NCI-H82 treated with DMSO at 0.1 percent for 48 hours (cell line): ENCODE data around the gene IQSEC1.

Source experiments
- DNase-seq: peaks from one replicate; lab custom pipeline; 2025; ENCODE audit not compliant: unreplicated experiment; lab: John Stamatoyannopoulos, UW

Gene IQSEC1

DNA sequence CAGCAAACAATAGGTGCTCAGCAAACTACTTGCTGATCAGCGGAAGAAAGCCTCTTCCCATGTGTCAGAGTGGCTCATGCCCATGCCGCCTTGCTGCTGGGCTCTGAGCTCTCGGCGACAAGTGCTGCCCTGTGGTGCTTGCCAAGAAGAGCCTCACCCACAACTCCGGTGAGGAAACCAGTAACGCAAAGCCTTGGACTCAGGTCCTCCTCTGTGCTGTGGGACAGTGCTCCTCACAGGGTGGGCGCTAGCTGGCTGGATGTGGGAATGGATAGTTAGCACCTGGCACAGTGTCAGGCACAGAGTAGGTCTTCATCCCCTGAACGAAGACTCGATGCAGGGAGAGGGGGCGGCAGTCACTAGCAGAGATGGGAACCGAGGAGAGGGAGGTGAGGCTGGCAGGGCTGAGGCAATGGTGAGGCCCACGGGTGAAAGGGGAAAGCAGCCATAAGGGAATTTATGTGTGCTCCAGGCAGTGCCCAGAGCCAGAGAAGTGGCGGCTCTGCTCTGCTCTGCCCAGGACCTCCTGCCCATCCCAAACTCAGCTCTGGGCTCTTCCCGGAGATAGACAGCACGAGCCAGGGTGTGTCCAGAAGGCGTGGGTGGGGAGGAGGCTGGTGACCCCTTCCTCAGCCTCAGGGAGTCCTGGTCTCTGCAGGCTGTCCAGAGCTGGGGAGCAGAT is 55.7 kb downstream of the IQSEC1 start:
- DNase-seq: no peak

DNA sequence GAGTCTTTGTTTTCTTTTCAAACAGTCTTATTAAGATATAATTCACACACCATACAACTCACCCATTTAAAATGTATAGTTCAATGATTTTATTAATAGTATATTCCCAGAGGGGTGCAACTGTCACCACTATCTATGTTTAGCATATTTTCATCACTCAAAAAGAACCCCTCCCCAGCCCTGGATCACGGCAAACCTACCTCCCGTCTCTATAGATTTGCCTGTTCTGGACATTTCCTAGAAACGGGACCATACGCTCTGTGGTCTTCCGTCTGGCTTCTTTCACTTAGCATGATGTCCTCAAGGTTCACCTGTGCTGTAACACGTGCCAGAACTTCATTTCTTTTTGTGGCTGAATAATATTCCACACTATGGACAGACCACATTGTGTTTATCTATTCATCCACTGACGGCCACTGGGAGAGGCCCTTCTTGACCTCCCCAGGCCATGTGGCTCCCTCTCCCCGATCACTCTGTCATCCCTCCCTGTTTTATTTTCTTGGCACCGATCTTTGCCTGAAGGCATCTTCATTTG is 56.4 kb downstream of the IQSEC1 start:
- no peak for DNase-seq

DNA sequence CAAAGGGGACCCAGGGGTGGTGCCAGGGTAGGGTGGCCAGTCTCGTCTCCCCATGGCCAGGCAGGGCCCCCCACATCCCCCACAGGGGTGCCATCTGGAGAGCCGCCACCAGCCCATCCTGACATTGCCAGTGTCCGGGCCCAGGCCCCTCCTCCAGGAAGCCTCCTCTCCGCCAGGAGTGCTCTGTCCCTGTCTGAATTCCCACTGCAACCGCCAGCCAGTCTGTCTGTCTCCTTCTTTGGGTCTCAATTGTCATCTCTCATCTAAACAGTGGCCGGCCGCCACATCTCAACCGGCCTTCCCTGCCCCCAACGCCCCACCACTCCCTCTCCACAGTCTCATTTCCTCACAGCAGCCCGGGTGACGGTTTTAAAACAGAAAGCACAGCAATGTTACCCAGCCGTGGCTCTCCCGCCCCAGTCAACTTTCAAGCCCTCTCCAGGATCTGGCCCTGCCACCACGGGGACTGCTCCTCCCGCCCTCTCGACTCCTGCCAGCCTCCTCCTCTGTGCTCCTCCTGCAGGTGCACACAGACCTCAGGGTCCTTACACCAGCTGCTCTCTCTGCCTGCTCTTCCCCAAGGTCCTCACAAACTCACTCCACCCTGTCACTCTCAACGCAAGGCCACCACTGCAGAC is 57.0 kb downstream of the IQSEC1 start:
- DNase-seq: no peak

DNA sequence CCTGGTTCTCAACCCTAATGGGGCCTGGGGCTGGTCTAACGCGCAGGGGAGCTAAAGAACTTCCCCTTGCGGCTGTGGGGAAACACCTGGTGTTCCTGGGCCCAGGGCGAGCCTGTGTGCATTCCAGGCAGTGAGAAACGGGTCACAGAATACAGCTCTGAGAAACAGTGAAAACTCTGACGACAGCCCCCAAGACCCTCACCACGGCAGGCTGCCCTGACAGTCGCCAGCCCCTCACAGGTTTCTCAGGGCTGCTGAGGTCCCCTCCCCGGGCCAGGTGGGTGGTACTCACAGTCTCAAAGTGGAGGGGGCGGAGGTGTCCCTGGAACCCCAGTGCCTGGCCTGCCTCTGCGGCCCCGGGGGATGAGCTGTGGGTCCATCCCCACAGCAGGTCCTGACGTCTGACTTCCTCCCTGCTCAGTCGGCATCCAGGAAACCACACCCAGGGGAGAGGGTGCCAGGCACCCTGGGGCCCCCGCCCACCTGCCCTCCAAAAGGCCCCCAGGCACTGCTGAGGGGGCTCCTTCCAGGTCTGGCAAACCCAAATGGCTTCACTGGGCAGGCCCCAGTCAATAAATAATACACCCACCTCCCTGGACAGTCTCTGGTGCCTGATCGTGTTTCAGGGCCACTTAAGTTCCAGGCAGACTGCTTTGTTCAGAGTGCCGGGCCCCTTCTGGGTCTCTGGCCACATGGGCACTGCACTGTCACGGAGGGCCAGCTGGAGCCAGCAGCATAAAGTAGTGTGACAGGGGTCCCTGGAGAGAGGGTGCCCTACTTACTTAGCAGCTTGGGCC is 57.7 kb downstream of the IQSEC1 start:
- no peak for DNase-seq

DNA sequence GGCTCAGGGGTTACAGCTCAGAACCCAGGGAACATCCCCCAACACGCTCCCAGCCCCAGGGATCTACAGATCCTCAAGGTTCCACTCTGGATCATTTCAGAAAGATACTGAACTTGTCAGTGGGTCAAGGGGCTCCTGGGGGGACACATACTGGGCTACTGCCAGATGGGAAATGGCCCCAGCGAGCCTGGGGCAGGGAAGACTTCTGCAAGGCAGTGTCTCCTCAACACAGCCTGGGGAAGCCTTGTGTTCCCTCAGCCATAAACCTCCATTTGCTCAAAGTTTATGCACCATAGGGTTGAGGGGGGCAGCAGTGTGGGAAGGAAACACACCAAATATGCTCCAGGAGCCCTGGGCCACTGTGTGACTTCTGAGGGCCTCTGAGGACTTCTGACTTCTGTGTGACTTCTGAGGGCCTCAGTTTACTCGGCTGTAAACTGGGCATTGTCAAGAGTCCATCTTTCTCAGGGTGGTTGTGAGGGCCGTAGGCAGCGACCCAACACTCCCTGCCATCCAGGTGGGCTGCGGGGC is 58.4 kb downstream of the IQSEC1 start:
- no peak for DNase-seq

DNA sequence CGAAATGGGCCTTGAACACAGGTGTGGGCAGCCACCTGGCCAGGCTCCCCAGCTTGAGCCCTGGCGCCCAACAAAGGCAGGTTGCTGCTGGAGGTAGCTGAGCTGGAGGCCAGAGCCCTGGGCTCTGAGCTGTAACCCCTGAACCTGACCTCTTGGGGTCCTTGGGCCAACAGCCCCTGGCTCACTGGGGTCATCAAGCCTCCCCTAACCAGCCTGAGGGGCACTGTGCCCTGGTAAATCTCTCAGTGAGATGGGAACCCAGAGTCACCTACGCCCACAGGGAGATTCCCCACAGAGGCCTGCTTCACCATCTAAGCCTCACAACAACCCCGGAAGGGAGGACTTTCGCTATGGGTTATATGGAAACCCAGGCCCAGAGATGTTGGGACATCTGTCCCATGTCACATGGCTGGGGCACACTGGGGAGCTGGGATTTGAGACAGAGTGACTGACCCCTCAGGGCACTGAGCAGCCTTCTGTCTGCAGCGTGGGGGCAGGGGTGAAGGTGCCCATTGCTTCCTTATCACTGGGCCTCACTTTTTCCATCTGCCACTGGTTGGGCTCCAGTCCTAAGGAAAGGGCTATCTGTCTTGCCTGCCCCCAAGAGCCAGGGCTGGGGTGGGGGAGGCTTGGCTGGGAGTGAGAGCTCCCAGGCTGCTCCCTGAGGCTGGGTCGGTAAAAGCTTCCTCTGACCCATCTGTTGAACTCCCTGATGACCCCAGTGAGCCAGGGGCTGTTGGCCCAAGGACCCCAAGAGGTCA is 59.1 kb downstream of the IQSEC1 start:
- no peak for DNase-seq

DNA sequence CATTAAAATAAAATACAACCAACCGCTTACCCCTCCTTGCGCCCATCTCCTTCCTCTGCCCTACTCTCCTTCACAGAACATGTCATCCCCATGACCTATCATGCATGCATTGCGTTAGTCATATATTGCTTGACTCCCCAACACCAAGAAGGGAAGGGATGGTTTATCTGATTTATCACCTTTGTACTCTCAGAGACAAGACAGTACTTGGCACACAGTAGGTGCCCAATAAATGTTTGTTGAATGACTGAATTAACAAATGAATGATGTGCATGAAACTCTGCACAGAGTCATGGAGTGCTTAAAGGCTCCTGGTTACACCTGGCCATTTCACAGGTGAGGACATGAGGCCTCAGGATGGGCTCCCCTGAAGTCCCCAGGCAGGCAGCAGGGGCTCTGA is 59.7 kb downstream of the IQSEC1 start:
- no peak for DNase-seq

DNA sequence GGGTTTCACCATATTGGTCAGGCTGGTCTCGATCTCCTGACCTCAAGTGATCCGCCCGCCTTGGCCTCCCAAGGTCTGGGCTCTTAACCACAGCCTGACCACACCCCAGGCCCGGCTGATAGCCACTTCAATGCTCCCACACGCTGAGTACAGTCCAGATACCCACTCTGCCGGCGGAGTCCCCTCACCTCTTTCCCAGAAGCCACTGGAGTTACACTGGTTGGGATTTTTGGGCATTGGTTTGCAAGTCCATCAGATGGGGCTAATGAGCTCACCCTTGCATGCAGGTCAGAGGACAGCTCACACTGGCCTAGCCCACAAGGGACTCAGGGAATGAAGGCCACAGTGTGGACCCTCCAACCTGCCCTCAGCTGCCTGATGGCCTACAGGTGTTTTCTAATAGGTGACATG is 60.1 kb downstream of the IQSEC1 start:
- no peak for DNase-seq

DNA sequence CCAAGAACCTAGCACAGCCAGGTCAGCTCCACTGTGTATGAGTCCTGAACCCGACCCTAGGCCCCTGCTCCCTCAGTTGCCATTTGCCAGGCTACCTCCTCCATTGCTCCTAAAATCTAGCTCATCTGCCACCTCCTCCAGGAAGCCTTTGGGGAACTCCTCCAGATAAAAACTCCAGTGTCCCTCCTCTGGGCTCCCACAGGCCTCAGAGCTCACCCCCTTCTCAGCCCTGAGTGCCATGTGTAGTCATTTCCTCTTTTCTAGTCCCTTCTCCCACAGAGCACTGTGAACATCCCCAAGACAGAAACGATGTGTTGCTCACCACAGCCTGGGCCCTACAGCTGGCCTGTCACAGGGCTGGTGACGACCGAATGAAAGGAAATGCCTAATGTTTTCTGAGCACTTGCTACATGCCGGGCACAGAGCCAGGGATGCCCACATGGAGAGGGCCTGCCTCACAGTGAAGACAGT is 61.0 kb downstream of the IQSEC1 start:
- no peak for DNase-seq

DNA sequence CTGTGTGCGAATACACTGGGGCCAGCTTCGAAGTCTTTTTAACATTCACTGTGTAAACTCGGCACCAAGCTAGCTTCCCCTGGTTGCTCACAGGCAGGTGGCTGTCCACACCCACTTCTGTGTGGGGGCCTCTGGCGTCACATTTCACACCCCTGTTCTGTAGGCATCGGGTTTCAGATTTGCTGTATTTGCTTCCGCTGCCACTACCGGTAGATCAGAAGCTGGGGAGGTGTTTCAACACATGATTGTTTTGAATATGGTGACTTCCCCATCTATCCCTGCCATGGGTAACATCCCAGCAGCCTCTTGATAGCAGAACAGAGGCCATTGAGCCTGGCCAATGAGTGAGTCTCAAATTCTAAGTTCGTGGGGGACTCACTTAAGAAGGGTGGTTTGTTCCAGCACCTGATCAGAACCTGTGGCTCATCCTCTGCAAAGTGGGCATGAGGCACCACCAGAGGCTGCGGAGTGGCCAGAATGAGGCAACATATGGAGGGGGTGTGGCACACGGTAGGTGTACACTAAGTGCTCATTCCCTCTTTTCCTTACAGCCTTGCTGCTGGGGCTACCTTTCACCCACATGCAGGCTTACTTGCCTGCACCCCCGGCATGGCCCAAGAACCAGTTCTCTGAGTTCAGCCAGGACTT is 61.5 kb downstream of the IQSEC1 start:
- DNase-seq: no peak

DNA sequence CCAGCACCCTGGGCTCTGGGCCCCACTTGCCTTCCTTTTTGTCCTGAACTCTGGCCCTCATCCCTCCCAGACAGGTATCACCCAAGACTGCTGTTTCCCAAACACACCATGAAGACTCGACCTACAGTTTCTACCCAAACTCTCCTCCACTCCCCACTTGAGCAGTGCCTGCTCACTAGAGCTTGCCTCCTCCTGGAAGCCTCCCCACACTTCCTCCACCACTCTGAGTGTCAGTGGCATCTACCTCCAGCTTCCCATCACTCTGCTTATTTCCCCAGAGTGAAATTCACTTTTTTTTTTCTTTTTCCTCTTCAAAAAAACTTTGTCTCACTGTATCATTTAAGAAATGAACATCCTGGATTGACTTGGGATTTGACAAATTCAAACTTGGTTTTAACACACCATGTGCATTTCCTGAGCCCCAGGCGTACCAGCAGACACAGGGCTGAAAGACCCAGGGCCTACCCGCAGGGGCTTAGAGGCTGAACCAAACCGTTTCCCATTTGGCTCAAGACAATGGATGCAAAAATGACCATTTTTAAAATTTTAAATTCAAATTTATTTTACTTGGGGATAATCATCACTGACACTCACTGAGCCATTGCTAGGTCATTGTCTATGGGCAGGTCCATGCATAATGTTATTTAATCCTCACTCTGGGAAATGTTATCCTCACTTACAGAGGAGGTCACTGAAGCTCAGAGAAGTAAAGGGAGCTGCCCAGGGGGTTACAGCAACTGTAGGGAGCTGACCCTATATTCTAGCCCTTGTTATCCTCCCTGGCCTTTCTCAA is 62.3 kb downstream of the IQSEC1 start:
- no peak for DNase-seq

DNA sequence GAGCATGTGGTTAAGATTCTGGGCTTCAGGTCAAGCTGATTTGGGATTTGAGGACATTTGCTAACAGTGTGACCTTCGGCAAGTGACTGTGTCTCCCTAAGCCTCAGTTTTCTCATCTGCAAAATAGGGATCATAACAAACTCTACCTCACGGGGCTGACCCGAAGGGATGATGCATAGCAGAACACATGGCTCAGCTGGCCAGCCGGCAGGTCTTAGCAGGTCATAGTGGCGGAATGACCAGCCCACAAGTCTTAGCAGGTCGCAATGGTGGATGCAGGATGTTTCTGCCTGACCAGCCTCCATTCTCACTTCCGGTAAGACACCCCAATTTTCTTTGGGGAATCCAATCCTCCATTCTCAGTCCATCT is 63.3 kb downstream of the IQSEC1 start:
- DNase-seq: no peak

DNA sequence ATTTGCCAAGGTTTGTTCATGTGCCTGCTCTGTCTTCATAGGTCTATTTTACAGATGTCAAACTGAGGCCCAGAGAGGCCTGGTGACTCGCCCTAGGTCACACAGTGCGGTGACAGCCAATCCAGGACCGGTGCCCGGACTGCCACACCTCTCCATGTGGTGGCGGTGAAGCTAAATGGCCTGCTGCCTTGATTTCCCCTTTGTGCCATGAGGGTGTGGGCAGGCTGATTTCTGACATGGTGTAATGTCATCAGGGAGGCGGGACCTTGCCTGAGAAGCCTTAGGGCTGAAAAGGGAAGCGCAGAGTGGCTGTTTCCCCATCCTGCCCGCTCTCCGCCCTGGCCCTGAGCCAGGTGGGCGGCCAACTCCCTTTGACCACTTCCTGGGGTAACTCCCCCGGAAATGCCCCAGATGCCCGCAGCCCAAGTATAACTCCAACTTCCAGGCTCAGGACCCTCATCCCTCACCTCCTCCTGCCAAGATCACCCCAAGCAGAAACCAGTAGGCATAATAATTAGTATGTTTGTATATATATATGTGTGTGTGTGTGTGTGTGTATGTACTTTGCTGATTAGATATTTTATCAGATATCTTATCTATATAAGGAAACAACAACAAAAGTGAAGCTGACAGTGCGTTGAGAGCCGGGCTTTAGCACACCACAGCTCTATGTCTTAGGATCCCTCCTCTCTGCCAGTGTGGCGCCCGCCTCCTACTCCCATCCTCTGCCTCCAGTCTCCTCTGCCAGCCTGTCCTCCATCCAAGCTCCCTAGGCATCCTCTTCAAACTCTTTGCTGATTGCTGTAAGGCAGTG is 63.9 kb downstream of the IQSEC1 start:
- DNase-seq: no peak

DNA sequence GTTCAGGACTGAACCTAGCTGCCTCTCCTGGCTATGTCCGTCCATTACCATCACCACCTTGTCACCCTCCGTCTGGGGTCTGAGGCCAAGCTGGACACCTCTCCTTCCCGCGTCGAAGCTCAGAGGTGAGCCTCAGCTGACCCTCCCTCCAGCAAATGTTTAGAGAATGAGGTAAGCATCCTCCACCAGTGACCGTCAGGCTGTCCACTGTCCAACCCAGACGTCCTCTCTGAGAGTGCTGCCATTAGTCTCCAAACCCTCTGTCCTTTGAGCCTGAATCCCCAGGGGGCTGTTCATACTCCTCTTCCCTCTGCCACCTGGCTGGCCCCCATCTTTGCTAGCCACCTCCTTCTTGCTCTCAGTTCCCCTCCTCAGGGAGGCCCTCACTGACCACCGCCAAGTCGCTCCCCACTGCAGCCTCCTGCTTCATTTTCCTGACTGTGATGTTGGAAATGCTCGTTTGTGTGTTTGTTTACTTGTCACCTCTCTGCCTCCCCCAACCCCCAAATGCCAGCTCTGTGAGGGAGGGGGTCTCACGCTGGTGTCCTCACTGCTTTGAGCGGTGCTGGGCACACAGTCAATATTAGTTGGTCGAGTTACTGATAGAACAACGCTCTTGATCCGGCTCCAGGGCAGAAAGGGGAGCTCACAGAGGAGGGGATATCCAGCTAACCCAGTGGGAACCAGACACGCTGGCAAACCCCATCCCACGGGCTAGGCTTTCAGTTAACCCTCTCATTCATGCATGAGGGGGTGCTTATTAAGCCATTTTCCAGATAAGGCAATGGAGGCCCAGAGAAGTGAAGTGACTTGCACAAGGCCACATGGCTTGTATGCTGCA is 64.9 kb downstream of the IQSEC1 start:
- DNase-seq: no peak

DNA sequence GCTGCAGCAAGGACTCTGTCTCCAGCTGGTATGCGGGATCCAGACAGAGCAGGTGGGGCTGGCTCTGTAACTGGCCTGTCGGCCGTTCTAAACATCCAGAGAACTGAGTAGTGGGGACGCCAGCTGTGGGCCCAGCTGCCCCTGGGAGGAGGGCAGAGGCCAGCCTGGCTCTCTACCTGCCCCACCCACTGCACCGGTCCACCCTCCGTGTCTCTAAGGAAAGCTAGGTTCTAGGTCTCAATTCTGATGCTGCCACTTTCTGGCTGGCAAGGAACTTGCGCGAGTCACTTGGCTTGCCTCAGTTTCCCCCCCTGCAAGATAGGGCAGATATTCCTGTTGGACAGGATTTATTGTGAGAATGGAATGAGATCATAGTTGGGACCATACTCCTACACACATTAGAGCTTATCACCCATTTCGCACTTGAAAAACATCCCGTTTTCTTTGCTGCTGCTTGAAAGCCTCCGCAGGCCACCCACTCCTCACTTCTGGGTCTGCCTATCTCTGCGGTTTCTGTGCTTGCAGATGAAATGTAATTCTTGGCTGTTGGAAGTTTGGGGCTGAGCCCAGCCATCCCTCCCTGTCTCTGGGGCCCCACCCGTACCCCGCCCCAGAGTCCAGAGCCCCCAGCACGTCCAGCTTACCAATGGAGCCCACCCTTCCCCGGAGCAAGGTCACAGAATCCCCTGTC is 65.8 kb downstream of the IQSEC1 start:
- no peak for DNase-seq

DNA sequence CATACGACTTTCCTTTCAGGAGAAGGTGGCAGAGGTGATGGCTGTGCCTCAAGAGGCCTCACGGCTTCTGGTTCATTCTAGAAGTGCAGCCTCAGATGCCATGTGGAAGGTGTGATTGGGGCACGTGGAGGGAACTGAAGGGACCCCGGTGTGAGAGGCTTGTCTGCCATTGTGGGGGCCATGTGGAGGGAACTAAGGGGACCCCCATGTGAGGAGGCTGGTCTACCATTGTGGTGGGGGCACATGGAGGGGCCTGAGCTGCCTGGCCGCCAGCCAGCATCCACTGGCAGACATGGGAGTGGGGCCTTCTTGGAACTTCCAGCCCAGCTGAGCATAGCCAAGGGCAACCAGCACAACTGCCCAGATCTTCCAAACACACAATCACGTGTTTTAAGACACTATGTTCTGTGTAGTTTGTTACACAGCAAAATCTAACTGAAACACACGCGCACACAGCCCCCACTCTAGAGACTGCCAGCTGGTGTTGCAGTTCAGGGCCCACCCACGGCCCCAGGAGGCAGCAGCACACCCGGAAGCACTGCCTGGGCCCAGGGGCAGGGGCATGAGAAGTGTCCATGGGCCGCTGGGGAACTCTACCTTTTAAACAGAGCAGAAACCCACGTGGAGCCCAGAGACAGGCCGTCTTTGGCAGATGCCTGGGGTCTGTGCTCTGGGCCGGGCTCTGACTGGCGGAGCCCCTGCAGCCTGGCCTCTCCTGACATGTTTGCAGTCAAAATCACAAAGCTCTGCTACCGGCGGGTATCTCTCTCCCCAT is 66.8 kb downstream of the IQSEC1 start:
- DNase-seq: no peak

DNA sequence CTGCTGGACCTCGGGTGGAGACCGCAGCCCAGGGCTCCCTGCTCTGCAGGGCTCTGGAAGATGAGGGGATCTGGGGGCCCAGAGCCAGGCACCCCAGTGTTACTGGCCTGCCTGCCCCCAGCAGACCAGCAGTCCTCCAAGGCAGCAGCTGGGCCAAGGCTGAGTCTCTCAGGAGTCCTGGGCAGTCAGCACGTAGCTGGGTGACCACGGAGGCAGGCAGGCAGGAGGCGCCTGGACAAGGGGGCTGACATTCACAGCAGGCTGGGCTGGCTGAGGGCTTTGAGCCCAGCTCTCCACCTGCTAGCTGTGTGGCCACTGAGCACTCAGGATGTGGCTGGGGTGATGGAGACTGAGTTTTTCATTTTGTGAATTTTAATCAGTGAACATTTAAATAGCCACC is 67.9 kb downstream of the IQSEC1 start:
- no peak for DNase-seq
